ENCODE measurements around the gene HIKESHI. TPM values are rescaled to one million over a fixed set of nuclear protein-coding genes. Genes with fewer than 3 reads are reported as not detected.
A peak's percentile ranks its signal among the peaks of the same experiment; 100 is the strongest.
"Not testable (repeated sequence)": the region's sequence is repeated elsewhere in the genome, so short reads cannot be mapped to it uniquely, and the experiment has no call there.

HIKESHI gene
- total RNA-seq, 2 experiments from 2014 or later, result 45.3 to 49.9 TPM

DNA sequence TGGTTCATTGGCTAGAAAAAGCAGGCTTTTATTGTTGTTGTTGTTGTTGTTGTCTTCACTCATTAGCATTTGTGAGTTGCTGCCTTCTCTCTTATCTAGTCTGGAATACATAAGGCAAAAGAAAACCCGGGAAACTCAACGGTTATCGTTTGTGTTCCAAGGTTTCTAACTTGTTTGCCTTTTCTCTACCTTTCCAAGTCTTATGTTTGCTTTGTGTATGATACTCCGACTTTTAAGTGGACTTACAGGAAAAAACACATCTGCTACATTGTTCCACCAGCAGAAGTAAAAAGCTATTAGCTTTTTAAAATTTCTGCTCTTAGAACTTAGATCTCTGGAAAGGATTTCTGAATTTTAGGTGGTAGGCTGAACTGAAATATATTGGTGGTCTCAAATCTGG is 27.0 kb upstream of the HIKESHI start:
- Mint-ChIP-seq H3K4me1 (ENCODE audit: low read depth) (peaks cover 7% of the 10 kb centered on the region), H3K9me3 (ENCODE audit: insufficient read depth) (no peaks in the 10 kb centered on the region), H3K27me3 (ENCODE audit: low read depth) (no peaks in the 10 kb centered on the region), H3K4me3 (no peak overlapping the region), H3K36me3 (ENCODE audit: low read depth) (peaks cover 74% of the 10 kb centered on the region), H3K27ac (no peak overlapping the region)
- DNase-seq (no peak), ATAC-seq (no peak)
- ChIA-PET CTCF (interaction anchor here (1.1 kb wide), 1 partner anchor 420 kb away, joined by 4 read pairs; the partner anchor contains the start of gene CCDC83), POLR2A (no interaction called here)

DNA sequence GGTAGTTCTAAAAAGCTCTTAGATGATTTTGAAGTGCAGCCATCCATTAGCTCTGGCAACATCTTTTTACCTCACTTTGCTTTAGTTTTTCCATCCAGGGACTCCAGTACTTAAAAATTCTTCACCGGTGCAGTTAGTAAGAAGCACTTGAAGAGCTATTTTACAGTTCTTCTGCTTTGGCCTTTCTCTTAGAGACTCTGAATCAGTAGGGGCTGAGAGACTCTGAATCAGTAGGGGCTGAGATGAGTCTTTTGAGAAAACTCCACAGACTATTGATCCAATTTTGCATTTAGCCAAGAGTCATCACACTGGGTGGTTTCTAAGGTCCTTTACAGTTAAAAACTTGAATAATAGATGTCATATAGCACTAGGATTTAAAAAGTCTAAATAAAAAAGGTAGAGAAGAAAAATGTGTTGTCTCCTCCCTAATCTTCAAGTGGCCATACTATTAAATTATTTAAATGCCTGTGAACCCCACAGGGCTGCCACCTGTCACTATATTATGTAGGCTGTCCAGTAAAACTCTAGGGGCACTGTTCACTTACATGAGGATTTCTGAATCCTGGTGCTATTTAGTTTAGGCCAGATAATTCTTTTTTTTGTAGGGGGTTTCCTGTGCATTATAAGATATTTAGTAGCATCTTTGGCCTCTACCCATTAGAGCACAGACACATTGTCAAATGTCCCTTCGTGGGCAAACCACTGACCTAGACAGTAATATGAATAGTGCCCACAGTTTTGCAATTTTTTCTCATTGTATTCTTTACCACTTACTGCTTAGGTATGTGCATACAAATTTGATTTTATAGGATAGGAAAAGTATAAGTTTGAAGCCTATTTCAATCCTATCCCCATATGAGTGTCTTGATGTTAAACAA is 26.3 kb upstream of the HIKESHI start:
- H3K9me3 Mint-ChIP-seq (ENCODE audit: insufficient read depth), result no peaks in the 10 kb centered on the region
- POLR2A ChIA-PET, result no interaction called here
- ATAC-seq, result no peak
- CTCF ChIA-PET, result no interaction called here
- no peaks in the 10 kb centered on the region for H3K27me3 Mint-ChIP-seq (ENCODE audit: low read depth)
- H3K4me1 Mint-ChIP-seq (ENCODE audit: low read depth), result peaks cover 4% of the 10 kb centered on the region
- peaks cover 73% of the 10 kb centered on the region for H3K36me3 Mint-ChIP-seq (ENCODE audit: low read depth)
- no peak for DNase-seq
- no peak overlapping the region for H3K4me3 Mint-ChIP-seq
- no peak overlapping the region for H3K27ac Mint-ChIP-seq

- Mint-ChIP-seq H3K27ac (no peak overlapping the region), H3K4me1 (ENCODE audit: low read depth) (peaks cover 10% of the 10 kb centered on the region), H3K27me3 (ENCODE audit: low read depth) (no peaks in the 10 kb centered on the region), H3K9me3 (ENCODE audit: insufficient read depth) (no peaks in the 10 kb centered on the region), H3K36me3 (ENCODE audit: low read depth) (peaks cover 71% of the 10 kb centered on the region), H3K4me3 (no peak overlapping the region)
- DNase-seq (no peak), ATAC-seq (no peak)
- POLR2A ChIA-PET, result no interaction called here
- CTCF ChIA-PET, result no interaction called here
Observed at GRCh38 chr11:86277741-86278140, 24.3 kb upstream of the HIKESHI start.

DNA sequence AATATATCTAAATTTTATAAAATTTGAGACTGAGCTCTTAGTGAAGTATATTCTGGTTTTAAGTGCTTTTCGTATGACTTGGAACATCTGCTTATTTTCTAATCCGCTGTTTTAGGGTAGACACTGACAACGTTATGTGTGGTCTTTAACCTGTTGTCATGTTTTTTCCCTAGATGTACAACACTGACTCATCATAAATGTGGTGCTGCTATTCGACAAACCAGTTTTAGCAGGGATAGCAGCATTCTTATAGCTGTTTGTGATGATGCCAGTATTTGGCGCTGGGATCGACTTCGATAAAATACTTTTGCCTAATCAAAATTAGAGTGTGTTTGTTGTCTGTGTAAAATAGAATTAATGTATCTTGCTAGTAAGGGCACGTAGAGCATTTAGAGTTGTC is 23.8 kb upstream of the HIKESHI start:
- no peak for DNase-seq
- Mint-ChIP-seq H3K4me1 (ENCODE audit: low read depth) (peaks cover 10% of the 10 kb centered on the region), H3K27me3 (ENCODE audit: low read depth) (no peaks in the 10 kb centered on the region), H3K27ac (no peak overlapping the region), H3K4me3 (no peak overlapping the region), H3K36me3 (ENCODE audit: low read depth) (peaks cover 68% of the 10 kb centered on the region), H3K9me3 (ENCODE audit: insufficient read depth) (no peaks in the 10 kb centered on the region)
- CTCF ChIA-PET, result interaction anchor here (0.7 kb wide), 1 partner anchor 9 kb away, joined by 3 read pairs; no protein-coding TSS in a partner anchor
- ATAC-seq, result no peak
- POLR2A ChIA-PET, result no interaction called here

DNA sequence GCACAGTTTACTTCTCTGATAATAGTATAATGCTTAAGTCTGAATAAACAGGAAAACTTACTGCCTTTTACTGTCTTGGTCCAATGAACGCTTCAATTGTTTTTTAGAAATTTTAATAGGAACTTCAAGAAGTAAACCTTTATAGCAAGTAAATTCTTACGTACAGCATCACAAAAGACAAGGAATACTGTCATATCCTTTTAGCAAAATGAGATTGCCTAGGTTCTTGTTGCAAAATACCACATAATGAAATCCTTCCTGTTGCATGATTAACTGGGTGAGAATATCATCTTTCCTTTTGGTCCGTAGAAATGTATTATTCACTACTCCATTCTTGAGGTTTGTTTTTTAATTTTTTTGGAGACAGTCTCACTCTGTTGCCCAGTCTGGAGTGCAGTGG is 22.3 kb upstream of the HIKESHI start:
- H3K9me3 Mint-ChIP-seq (ENCODE audit: insufficient read depth), result no peaks in the 10 kb centered on the region
- no peaks in the 10 kb centered on the region for H3K27me3 Mint-ChIP-seq (ENCODE audit: low read depth)
- POLR2A ChIA-PET, result no interaction called here

GRCh38 chr11:86287468-86287796 is 14.6 kb upstream of the HIKESHI start:
- Mint-ChIP-seq H3K4me1 (ENCODE audit: low read depth) (peaks cover 40% of the 10 kb centered on the region), H3K27me3 (ENCODE audit: low read depth) (no peaks in the 10 kb centered on the region), H3K9me3 (ENCODE audit: insufficient read depth) (no peaks in the 10 kb centered on the region), H3K36me3 (ENCODE audit: low read depth) (peaks cover 23% of the 10 kb centered on the region), H3K4me3 (no peak overlapping the region), H3K27ac (peak overlapping the region; percentile 9)
- DNase-seq (no peak), ATAC-seq (no peak)
- CTCF ChIA-PET, result interaction anchor here (0.6 to 1.3 kb wide), 3 partner anchors 9 to 246 kb away, joined by 3 to 5 read pairs (median 4); no protein-coding TSS in a partner anchor
- POLR2A ChIA-PET, result interaction anchor here (1.2 kb wide), 1 partner anchor 218 kb away, joined by 4 read pairs; the partner anchor contains the start of gene PICALM

More for the DNA sequence above, 22.3 kb upstream of the HIKESHI start:
- DNase-seq, result no peak
- CTCF ChIA-PET, result no interaction called here
- H3K4me1 Mint-ChIP-seq (ENCODE audit: low read depth), result peaks cover 10% of the 10 kb centered on the region
- H3K27ac Mint-ChIP-seq, result no peak overlapping the region
- ATAC-seq, result no peak
- H3K36me3 Mint-ChIP-seq (ENCODE audit: low read depth), result peaks cover 66% of the 10 kb centered on the region
- no peak overlapping the region for H3K4me3 Mint-ChIP-seq

- no peak for DNase-seq
- H3K4me3 Mint-ChIP-seq, result no peak overlapping the region
- peaks cover 18% of the 10 kb centered on the region for H3K36me3 Mint-ChIP-seq (ENCODE audit: low read depth)
- H3K27ac Mint-ChIP-seq, result no peak overlapping the region
- ChIA-PET CTCF (interaction anchor here (0.8 to 2.4 kb wide), 5 partner anchors 12 to 247 kb away, joined by 3 to 8 read pairs (median 5); partner anchors contain the start of gene HIKESHI), POLR2A (interaction anchor here (0.8 to 1.2 kb wide), 2 partner anchors 22 to 70 kb away, joined by 3 read pairs; no protein-coding TSS in a partner anchor)
- H3K27me3 Mint-ChIP-seq (ENCODE audit: low read depth), result no peaks in the 10 kb centered on the region
- no peaks in the 10 kb centered on the region for H3K9me3 Mint-ChIP-seq (ENCODE audit: insufficient read depth)
- no peak for ATAC-seq
- peaks cover 52% of the 10 kb centered on the region for H3K4me1 Mint-ChIP-seq (ENCODE audit: low read depth)
Observed at GRCh38 chr11:86288776-86289507, 13.1 kb upstream of the HIKESHI start.

GRCh38 chr11:86289508-86290280 is 12.3 kb upstream of the HIKESHI start:
- not testable (repeated sequence) for H3K27me3 Mint-ChIP-seq (ENCODE audit: low read depth); H3K4me3 Mint-ChIP-seq; DNase-seq; H3K27ac Mint-ChIP-seq; H3K9me3 Mint-ChIP-seq (ENCODE audit: insufficient read depth); ATAC-seq
- Mint-ChIP-seq H3K36me3 (ENCODE audit: low read depth) (peaks cover 12% of the 10 kb centered on the region), H3K4me1 (ENCODE audit: low read depth) (peaks cover 53% of the 10 kb centered on the region)
- ChIA-PET CTCF (interaction anchor here (1.3 to 4.7 kb wide), 5 partner anchors 12 to 434 kb away, joined by 3 to 26 read pairs (median 6); partner anchors contain the start of genes CCDC83 and HIKESHI), POLR2A (interaction anchor here (0.8 kb wide), 1 partner anchor 71 kb away, joined by 3 read pairs; no protein-coding TSS in a partner anchor)

- Mint-ChIP-seq H3K4me3 (no peak overlapping the region), H3K27ac (no peak overlapping the region), H3K4me1 (ENCODE audit: low read depth) (peaks cover 44% of the 10 kb centered on the region), H3K27me3 (ENCODE audit: low read depth) (peaks cover 4% of the 10 kb centered on the region), H3K9me3 (ENCODE audit: insufficient read depth) (no peaks in the 10 kb centered on the region), H3K36me3 (ENCODE audit: low read depth) (peaks cover 7% of the 10 kb centered on the region)
- ATAC-seq (peak; percentile 48), DNase-seq (peak; percentile 71)
- ChIA-PET POLR2A (interaction anchor here (0.6 to 0.9 kb wide), 2 partner anchors 11 to 251 kb away, joined by 3 to 4 read pairs; no protein-coding TSS in a partner anchor), CTCF (interaction anchor here (0.6 to 4.7 kb wide), 19 partner anchors 8 to 436 kb away, joined by 3 to 26 read pairs (median 4); partner anchors contain the start of genes CCDC83, EED and HIKESHI)
Observed at GRCh38 chr11:86291466-86292262, 10.4 kb upstream of the HIKESHI start.

GRCh38 chr11:86292912-86293616 is 9.0 kb upstream of the HIKESHI start:
- Mint-ChIP-seq H3K9me3 (ENCODE audit: insufficient read depth) (no peaks in the 10 kb centered on the region), H3K4me1 (ENCODE audit: low read depth) (peaks cover 38% of the 10 kb centered on the region), H3K36me3 (ENCODE audit: low read depth) (peaks cover 7% of the 10 kb centered on the region), H3K4me3 (no peak overlapping the region), H3K27me3 (ENCODE audit: low read depth) (peaks cover 4% of the 10 kb centered on the region), H3K27ac (peak overlapping the region; percentile 68)
- peak; percentile 68 for ATAC-seq
- peak; percentile 53 for DNase-seq
- CTCF ChIA-PET, result interaction anchor here (1.1 to 4.7 kb wide), 8 partner anchors 8 to 438 kb away, joined by 3 to 26 read pairs (median 5); partner anchors contain the start of genes CCDC83 and HIKESHI
- POLR2A ChIA-PET, result interaction anchor here (0.5 to 1.5 kb wide), 2 partner anchors 10 to 133 kb away, joined by 3 to 4 read pairs; partner anchors contain the start of gene HIKESHI
